C4-2B (cell line): ENCODE data around the gene TXNDC17.

Experiments used
- ZFX ChIP-seq: fragments of 450-650 bp; IDR thresholded peaks from 2 replicates; pipeline ENCODE4 v1.6.1; 2017
- TF ChIP-seq, protein P1 (sequence below): fragments of 450-650 bp; conservative IDR thresholded peaks from 2 replicates; pipeline ENCODE4 v1.5.1; 2017; ENCODE audit warnings: mild to moderate bottlenecking

DNA sequence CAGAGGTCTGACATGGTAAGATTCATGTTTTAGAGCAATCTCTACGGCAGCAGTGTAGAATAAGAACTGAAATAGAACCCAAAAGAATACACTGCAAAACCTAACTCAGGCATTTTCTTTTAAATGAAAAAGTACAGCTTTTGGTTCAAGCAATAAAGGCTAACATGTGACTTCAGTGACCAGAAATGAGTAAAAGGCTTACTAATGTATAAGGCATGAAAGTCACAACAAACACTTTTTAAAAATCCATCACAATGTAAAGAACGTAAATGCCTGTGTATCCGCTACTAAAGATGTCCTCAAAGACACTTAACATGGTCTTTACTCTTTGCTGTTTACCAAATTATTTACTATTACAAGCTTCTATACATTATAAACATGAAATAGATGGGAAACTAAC, 16.9 kb upstream of the TXNDC17 start:
- TF ChIP-seq, protein P1, sequence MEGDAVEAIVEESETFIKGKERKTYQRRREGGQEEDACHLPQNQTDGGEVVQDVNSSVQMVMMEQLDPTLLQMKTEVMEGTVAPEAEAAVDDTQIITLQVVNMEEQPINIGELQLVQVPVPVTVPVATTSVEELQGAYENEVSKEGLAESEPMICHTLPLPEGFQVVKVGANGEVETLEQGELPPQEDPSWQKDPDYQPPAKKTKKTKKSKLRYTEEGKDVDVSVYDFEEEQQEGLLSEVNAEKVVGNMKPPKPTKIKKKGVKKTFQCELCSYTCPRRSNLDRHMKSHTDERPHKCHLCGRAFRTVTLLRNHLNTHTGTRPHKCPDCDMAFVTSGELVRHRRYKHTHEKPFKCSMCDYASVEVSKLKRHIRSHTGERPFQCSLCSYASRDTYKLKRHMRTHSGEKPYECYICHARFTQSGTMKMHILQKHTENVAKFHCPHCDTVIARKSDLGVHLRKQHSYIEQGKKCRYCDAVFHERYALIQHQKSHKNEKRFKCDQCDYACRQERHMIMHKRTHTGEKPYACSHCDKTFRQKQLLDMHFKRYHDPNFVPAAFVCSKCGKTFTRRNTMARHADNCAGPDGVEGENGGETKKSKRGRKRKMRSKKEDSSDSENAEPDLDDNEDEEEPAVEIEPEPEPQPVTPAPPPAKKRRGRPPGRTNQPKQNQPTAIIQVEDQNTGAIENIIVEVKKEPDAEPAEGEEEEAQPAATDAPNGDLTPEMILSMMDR, result no peak
- TF ChIP-seq ZFX, result no peak
